Mononuclear cell (primary cell): ENCODE data around the gene CHMP6. TPM values are rescaled to one million over a fixed set of nuclear protein-coding genes. Genes with fewer than 3 reads are reported as not detected.

Experiments used
- H3K27me3 ChIP-seq: 2 replicates; pipeline ENCODE4 v1.6.0; 2011; ENCODE audit warnings: low read length, control low read depth; ENCODE audit not compliant: insufficient read depth
- H3K4me1 ChIP-seq: 2 replicates; pipeline ENCODE4 v1.5.1; 2011; ENCODE audit warnings: mild to moderate bottlenecking, low read length, control low read depth; ENCODE audit not compliant: insufficient read depth
- H3K4me3 ChIP-seq: 2 replicates; pipeline ENCODE4 v1.5.1; 2011; ENCODE audit warnings: mild to moderate bottlenecking, low read length, moderate library complexity
- H3K9me3 ChIP-seq: 2 replicates; pipeline ENCODE4 v1.5.1; 2011; ENCODE audit warnings: low read depth, mild to moderate bottlenecking, control low read depth, low read length
- total RNA-seq: library from RNA; depleted of rRNA; stranded (reverse); fragments of >200 nt; gene quantifications from one replicate; pipeline ENCODE4 v1.2.3, GENCODE V29; 2012

The CHMP6 gene
- total RNA-seq, 1 donor = 14.4 TPM

- no peaks in the 10 kb centered on the region for H3K27me3 ChIP-seq
- no peaks in the 10 kb centered on the region for H3K9me3 ChIP-seq
- H3K4me1 ChIP-seq = no peaks in the 10 kb centered on the region
- no peak overlapping the region for H3K4me3 ChIP-seq
Observed at GRCh38 chr17:80952291-80952690, 39.4 kb upstream of the CHMP6 start.

DNA sequence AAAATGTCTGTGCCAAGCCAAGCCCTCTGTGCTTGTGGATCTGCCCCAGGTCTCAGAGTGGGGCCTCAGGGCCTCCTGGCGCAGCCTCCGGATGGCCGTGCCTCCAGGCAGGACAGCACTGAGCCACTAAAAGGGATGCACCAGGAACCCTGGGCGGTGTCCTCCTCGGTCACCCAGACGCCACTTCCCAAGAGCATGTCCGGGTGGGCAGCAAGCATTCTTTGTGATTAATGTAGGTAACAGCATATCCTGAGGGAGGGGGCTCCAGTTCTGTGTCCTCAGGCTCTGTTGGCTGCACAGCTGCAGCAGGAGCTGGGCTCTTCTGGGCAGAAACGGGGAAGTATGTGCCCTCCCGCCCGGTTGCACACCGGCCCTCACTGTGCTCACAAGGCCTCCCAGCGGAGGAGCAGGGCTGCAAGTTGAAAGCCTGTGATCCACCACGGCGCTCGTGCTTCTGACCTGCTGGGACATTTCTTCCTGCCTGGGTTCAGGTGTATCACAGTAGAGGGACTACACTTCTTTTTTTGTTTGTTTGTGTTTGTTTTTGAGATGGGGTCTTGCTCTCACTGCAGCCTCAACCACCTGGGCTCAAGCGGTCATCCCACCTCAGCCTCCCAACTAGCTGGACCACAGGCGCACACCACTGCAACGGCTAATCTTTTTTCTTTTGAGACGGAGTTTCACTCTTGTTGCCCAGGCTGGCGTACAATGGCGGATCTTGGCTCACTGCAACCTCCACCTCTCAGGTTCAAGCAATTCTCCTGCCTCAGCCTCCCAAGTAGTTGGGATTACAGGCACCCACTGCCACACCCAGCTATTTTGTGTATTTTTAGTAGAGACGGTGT is 37.9 kb upstream of the CHMP6 start:
- no peak overlapping the region for H3K4me3 ChIP-seq
- no peaks in the 10 kb centered on the region for H3K27me3 ChIP-seq
- no peaks in the 10 kb centered on the region for H3K4me1 ChIP-seq
- H3K9me3 ChIP-seq = no peaks in the 10 kb centered on the region

GRCh38 chr17:80955078-80955477 is 36.6 kb upstream of the CHMP6 start:
- Histone ChIP-seq H3K4me3 (no peak overlapping the region), H3K27me3 (no peaks in the 10 kb centered on the region), H3K9me3 (no peaks in the 10 kb centered on the region), H3K4me1 (no peaks in the 10 kb centered on the region)

DNA sequence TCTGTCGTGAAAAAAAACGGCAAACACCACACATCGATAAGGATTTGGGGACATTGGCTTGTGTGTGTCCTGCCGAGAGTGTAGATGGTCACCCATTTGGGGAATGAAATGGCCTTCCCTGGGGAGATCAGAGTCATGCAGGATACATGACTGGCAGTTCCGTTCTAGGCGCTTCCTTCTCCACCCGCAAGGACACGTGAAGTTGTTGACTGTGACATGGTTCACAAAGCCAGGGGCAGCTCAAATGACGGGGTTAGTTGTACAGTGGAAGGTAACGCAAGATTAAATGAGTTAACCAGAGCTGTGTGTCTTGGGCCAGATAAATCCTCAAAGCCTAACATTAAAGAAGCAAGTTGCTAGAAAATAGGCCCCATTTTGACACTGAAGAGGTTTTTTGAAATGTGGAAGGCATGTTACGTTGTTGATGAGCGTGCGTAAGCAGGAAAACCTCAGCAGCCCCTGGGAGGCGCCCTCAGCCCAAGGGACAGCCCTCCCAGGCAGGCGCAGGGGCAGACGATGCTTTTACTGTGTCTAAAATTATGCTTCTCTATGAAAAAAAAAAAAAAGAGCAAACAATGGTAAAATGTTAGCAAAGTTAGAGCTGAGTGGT is 35.9 kb upstream of the CHMP6 start:
- H3K9me3 ChIP-seq = no peaks in the 10 kb centered on the region
- H3K4me3 ChIP-seq = no peak overlapping the region
- H3K27me3 ChIP-seq = no peaks in the 10 kb centered on the region
- H3K4me1 ChIP-seq = no peaks in the 10 kb centered on the region

DNA sequence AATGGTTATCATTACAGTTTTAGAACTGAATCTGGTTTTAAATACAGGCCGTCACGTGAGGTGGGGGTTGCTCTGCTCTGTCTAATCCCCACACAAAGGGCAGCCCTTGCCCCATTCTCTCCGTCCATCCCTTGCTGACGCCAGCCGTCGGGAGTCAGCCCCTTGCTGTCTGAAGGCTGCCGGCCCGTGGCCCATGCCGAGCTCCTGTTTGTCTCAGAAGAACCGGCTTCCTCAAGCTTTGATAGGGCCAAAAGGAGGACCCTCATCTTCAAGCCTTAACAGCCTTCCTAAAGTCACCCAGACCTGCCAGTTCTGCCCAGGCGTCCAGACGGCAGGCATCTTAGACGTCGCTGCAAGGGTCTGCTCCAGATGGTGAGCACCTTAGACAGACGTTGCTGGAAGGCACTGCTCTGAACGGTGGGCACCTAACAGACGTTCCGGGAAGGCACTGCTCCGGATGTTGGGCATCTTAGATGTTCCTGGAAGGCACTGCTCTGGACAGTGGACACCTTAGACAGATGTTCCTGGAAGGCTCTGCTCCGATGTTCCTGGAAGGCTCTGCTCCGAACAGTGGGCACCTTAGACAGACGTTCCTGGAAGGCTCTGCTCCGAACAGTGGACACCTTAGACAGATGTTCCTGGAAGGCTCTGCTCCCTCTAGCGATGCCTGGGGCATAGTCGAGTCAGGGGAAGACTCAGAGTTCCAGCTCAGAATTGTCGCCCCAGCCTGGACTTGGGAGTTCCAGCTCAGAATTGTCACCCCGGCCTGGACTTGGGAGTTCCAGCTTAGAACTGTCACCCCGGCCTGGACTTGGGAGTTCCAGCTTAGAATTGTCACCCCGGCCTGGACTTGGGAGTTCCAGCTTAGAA is 35.1 kb upstream of the CHMP6 start:
- Histone ChIP-seq H3K4me3 (no peak overlapping the region), H3K27me3 (no peaks in the 10 kb centered on the region), H3K4me1 (no peaks in the 10 kb centered on the region), H3K9me3 (no peaks in the 10 kb centered on the region)

DNA sequence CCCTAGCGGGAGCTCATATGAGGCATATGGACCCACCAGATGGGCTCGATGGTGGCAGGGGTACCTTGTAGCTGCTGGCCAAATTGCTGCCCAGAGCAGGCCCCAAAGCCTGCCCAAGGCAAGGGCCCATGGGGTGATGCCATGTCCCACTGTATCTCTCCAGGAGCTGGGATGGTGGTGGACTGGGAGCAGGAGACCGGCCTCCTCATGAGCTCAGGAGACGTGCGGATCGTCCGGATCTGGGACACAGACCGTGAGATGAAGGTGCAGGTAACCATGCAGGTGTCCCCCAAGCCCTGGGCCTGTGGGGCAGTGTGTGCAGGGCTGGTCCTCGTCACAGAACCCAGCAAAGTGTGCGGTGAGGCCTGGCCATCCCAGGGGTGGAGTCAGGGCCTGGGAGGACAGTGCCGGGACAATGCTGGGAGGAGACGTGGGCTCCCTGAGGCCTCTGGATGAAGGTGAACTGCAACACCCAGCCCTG is 34.1 kb upstream of the CHMP6 start:
- Histone ChIP-seq H3K9me3 (no peaks in the 10 kb centered on the region), H3K4me1 (no peaks in the 10 kb centered on the region), H3K4me3 (no peak overlapping the region), H3K27me3 (no peaks in the 10 kb centered on the region)

GRCh38 chr17:80959330-80960036 is 32.2 kb upstream of the CHMP6 start:
- no peak overlapping the region for H3K4me3 ChIP-seq
- no peaks in the 10 kb centered on the region for H3K9me3 ChIP-seq
- H3K27me3 ChIP-seq = no peaks in the 10 kb centered on the region

GRCh38 chr17:80960037-80960796 is 31.4 kb upstream of the CHMP6 start:
- Histone ChIP-seq H3K4me1 (no peaks in the 10 kb centered on the region), H3K4me3 (no peak overlapping the region), H3K27me3 (no peaks in the 10 kb centered on the region), H3K9me3 (no peaks in the 10 kb centered on the region)

More at GRCh38 chr17:80959330-80960036, 32.2 kb upstream of the CHMP6 start:
- H3K4me1 ChIP-seq = no peaks in the 10 kb centered on the region

DNA sequence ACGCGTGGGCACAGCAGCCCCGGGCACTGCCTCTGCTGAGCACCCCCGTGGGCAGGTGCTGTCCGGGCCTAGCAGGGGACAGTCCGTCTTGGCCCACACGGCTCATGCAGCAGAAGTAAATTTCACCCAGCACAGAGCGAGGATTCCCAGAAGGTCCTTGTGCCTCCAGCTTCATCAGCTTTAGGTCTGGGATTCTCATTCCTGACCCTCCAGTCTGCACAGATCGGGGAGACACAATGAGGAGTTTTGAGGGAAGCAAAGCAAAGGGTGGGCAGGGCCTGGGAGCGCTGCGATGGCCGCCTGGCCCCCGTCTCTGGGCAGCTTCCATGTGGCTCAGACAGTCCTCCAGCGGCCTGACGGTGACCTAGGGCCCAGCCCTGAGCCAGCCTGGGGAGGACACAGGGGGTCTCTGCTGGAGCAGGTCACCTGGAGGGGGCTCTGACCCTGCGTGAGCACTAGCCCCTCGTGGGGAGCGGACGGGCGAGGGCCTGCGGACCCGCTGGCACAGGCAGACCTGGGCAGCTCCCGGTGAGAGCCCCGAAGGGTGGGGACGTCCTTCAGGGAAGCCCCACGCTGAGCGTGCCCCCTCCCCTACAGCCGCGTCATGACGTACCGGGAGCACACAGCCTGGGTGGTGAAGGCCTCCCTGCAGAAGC is 30.7 kb upstream of the CHMP6 start:
- Histone ChIP-seq H3K4me1 (no peaks in the 10 kb centered on the region), H3K4me3 (no peak overlapping the region), H3K9me3 (no peaks in the 10 kb centered on the region), H3K27me3 (no peaks in the 10 kb centered on the region)

DNA sequence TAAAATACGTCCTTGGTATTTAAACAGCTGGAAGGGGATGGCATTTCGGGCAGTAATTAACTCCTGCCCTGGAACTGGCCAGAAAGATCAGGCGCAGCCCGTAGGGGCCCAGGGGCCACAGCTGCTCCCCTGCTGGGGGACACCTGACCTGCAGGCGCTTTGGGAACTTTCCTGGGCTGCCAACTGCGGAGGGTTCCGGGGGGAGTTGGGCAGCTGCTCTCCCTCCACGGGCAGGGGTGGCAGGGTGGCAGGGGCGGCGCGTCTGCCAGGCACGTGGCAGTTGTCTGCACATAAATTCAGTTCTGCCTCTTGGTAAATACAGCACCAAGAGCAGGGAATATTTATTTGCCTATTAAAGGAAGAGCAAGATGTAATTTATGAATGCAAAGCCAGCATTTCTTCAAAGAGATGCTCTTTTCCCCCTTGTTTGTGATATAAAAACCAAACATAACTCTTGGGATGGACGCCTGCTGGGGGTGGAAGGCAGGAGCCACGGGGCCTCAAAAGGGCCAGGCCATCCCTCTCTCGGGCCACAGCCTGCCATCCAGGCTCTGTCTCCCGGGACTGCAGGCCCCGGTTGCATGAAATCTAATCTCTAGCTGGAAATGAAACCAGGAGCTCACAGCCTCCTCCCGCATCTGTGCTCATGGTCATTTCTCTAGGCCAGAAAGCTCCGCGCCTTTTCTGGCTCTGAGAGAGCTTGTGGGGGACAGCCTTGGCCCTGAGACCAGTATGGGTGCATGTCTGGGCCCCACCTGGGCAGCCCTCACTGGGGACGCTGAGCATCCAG is 29.9 kb upstream of the CHMP6 start:
- Histone ChIP-seq H3K9me3 (no peaks in the 10 kb centered on the region), H3K4me1 (no peaks in the 10 kb centered on the region), H3K27me3 (no peaks in the 10 kb centered on the region), H3K4me3 (no peak overlapping the region)

DNA sequence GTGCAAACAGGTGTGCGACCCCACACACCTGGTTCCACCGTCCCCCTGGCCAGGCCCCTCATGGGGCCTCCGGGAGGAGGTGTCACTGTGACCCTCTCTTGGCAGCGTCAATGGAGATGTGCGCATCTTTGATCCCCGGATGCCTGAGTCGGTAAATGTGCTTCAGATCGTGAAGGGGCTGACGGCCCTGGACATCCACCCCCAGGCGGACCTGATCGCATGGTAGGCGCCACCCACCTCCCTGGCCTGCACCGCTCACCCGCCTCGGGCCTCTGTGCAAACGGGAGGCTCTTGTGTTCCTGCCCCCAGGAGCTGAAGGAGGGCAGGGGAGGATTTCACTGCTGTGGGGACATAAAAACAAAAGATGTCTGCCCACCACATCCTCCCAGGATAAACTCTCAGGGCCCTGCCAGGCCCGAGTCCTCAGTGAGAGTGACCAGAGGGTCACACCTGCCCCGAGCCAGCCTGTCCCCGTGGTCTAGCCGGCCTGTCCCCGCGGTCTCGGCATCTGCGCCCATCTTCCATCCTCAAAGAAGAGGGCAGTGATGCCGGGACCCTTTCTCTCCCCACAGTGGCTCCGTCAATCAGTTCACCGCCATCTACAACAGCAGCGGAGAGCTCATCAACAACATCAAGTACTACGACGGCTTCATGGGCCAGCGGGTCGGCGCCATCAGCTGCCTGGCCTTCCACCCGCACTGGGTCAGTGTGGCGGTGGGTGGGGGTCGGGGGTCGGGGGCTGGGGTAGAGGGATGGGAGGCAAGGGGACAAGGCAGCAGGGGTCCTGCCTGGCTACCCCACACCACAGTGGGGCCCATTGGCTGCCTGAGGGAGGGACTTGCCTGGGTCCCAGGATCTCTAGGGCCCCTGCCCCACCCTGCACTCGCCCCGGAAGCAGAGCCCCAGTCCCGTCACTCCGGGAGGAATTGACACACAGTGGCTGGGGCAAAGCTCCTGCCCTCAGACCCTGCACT is 29.0 kb upstream of the CHMP6 start:
- no peaks in the 10 kb centered on the region for H3K9me3 ChIP-seq
- no peak overlapping the region for H3K4me3 ChIP-seq
- no peaks in the 10 kb centered on the region for H3K27me3 ChIP-seq
- H3K4me1 ChIP-seq = no peaks in the 10 kb centered on the region

DNA sequence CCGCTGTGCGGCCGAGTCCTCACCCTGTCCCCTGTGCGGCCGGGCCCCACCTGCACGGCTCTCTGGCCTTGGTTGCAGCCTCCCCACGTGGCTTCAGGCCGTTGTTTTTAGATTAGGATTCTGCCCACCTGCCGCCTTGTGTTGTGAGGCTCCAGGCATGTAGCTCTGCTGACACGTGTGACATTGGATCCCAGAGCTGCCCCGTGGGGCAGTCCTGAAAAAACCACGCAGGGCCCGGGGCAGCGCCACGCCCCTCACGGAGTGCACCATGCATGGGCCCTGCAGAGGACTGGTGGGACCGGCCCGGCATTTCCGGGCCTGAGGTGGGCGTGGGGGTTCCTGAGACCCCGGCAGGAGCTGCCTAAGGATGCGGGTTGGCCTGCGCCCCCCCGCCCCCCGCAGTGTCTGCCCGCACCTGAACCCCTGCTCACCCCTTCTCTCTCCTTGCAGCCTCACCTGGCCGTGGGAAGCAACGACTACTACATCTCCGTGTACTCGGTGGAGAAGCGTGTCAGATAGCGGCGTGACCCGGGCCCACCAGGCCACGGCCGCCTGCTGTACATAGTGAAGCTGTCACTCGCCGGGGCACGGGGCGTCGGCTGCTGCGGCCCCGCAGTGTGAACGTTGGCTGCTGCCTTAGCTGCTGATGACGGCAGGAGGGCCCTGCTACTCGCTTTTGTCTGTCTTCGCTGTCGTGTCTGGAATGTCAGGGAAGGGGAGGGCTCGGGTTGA is 27.7 kb upstream of the CHMP6 start:
- no peaks in the 10 kb centered on the region for H3K9me3 ChIP-seq
- no peaks in the 10 kb centered on the region for H3K4me1 ChIP-seq
- no peak overlapping the region for H3K4me3 ChIP-seq
- H3K27me3 ChIP-seq = no peaks in the 10 kb centered on the region
